GM12878 (cell line): Measurements from ENCODE around the gene CCNL1.

Experiments used
- CBX5 ChIP-seq: sonication (generic); IDR thresholded peaks from 2 replicates; pipeline ENCODE4 v1.6.1; 2016; ENCODE audit warnings: low read depth, moderate library complexity, mild to moderate bottlenecking, inconsistent platforms
- CEBPB ChIP-seq, 2 experiments: fragments of 150-350 bp in 1 of 2; IDR thresholded peaks; 2 replicates each; pipeline ENCODE4 v1.6.1; 2012 to 2014; ENCODE audit warnings: low read depth in 2 of 2, low read length in 2 of 2, borderline replicate concordance in 1 of 2, inconsistent platforms in 1 of 2
- CTCF ChIP-seq, 3 experiments: IDR thresholded peaks in 2 of 3; conservative IDR thresholded peaks in 1 of 3; 2 replicates each; pipeline ENCODE4 v1.5.1; 2011; ENCODE audit warnings: low read depth in 3 of 3, low read length in 3 of 3, mild to moderate bottlenecking in 3 of 3, control low read depth in 2 of 3, moderate library complexity in 2 of 3, inconsistent platforms in 1 of 3, mixed read lengths in 1 of 3; ENCODE audit not compliant: control insufficient read depth in 2 of 3, insufficient read depth in 1 of 3; ENCODE audit errors: extremely low read depth in 1 of 3
- EZH2 ChIP-seq: IDR thresholded peaks from 2 replicates; pipeline ENCODE4 v1.6.1; 2012; ENCODE audit warnings: low read depth, mild to moderate bottlenecking, control low read depth, inconsistent platforms, low read length, borderline replicate concordance; ENCODE audit not compliant: control insufficient read depth
- JUND ChIP-seq: IDR thresholded peaks from 2 replicates; pipeline ENCODE4 v1.6.1; 2012; ENCODE audit warnings: low read depth, mild to moderate bottlenecking, low read length, improper control_type of control experiment, moderate library complexity
- MTA2 ChIP-seq: fragments of 450-650 bp; IDR thresholded peaks from 2 replicates; pipeline ENCODE4 v1.6.1; 2016; ENCODE audit warnings: low read depth, mild to moderate bottlenecking, moderate library complexity
- NRF1 ChIP-seq: conservative IDR thresholded peaks from 2 replicates; pipeline ENCODE4 v1.6.1; 2011; ENCODE audit warnings: mild to moderate bottlenecking, low read depth, low read length, improper control_type of control experiment
- POLR2A ChIP-seq: IDR thresholded peaks from 2 replicates; pipeline ENCODE4 v1.6.1; 2011; ENCODE audit warnings: low read depth, mild to moderate bottlenecking, low read length
- POLR2AphosphoS5 ChIP-seq: IDR thresholded peaks from 2 replicates; pipeline ENCODE4 v1.6.1; 2011; ENCODE audit warnings: mild to moderate bottlenecking, low read length, inconsistent platforms
- SP1 ChIP-seq: IDR thresholded peaks from one replicate; pipeline ENCODE4 v1.6.1; 2011; ENCODE audit warnings: low read depth, low read length
- YY1 ChIP-seq: IDR thresholded peaks from 2 replicates; pipeline ENCODE4 v1.6.1; 2011; ENCODE audit warnings: low read depth, mild to moderate bottlenecking, low read length
- TF ChIP-seq, protein P1 (sequence below): IDR thresholded peaks from 2 replicates; pipeline ENCODE4 v1.6.1; 2012; ENCODE audit warnings: low read depth, low read length, improper control_type of control experiment
- TF ChIP-seq, protein P2 (sequence below): IDR thresholded peaks from 2 replicates; pipeline ENCODE4 v1.6.1; 2011; ENCODE audit warnings: low read depth, low read length, improper control_type of control experiment, borderline replicate concordance
- TF ChIP-seq, protein P3 (sequence below): IDR thresholded peaks from 2 replicates; pipeline ENCODE4 v1.6.1; 2012; ENCODE audit warnings: mild to moderate bottlenecking, low read depth, low read length

DNA sequence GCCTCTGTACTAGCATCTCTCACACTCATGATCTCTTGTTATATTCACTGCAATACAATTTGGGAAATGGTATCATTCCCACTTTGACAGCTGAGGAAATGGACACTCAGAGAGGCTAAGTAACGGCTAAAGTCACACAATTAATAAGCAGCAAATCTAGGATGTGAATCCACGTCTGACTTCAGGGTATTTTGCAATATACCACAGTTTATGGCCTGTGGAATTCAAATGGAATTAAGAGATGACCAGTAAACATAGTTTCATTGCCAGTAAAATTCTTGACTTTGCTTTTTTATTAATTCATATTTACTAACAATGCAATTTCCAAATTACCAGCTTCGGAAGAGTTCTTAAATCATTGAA, 61.1 kb downstream of the CCNL1 start:
- TF ChIP-seq YY1 (no peak), CTCF (IDR thresholded peaks at IDR 0.05 in 2 of 3, conservative IDR thresholded peaks at IDR 0.05 in 1 of 3; ENCODE audit: control insufficient read depth in 2 of 3, extremely low read depth in 1 of 3, insufficient read depth in 1 of 3, low read depth in 3 of 3, low read length in 3 of 3) (no peak), POLR2AphosphoS5 (no peak), CEBPB (IDR thresholded peaks at IDR 0.05; ENCODE audit: borderline replicate concordance in 1 of 2, low read depth in 2 of 2, low read length in 2 of 2) (no peak), SP1 (no peak), EZH2 (no peak), CBX5 (no peak), MTA2 (no peak), NRF1 (no peak), JUND (no peak), POLR2A (no peak)
- TF ChIP-seq, protein P1, sequence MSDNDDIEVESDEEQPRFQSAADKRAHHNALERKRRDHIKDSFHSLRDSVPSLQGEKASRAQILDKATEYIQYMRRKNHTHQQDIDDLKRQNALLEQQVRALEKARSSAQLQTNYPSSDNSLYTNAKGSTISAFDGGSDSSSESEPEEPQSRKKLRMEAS = no peak
- TF ChIP-seq, protein P2, sequence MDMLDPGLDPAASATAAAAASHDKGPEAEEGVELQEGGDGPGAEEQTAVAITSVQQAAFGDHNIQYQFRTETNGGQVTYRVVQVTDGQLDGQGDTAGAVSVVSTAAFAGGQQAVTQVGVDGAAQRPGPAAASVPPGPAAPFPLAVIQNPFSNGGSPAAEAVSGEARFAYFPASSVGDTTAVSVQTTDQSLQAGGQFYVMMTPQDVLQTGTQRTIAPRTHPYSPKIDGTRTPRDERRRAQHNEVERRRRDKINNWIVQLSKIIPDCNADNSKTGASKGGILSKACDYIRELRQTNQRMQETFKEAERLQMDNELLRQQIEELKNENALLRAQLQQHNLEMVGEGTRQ = no peak
- TF ChIP-seq, protein P3, sequence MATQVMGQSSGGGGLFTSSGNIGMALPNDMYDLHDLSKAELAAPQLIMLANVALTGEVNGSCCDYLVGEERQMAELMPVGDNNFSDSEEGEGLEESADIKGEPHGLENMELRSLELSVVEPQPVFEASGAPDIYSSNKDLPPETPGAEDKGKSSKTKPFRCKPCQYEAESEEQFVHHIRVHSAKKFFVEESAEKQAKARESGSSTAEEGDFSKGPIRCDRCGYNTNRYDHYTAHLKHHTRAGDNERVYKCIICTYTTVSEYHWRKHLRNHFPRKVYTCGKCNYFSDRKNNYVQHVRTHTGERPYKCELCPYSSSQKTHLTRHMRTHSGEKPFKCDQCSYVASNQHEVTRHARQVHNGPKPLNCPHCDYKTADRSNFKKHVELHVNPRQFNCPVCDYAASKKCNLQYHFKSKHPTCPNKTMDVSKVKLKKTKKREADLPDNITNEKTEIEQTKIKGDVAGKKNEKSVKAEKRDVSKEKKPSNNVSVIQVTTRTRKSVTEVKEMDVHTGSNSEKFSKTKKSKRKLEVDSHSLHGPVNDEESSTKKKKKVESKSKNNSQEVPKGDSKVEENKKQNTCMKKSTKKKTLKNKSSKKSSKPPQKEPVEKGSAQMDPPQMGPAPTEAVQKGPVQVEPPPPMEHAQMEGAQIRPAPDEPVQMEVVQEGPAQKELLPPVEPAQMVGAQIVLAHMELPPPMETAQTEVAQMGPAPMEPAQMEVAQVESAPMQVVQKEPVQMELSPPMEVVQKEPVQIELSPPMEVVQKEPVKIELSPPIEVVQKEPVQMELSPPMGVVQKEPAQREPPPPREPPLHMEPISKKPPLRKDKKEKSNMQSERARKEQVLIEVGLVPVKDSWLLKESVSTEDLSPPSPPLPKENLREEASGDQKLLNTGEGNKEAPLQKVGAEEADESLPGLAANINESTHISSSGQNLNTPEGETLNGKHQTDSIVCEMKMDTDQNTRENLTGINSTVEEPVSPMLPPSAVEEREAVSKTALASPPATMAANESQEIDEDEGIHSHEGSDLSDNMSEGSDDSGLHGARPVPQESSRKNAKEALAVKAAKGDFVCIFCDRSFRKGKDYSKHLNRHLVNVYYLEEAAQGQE = no peak
